Measurements from ENCODE around the gene KANK3. TPM values are rescaled to one million over a fixed set of nuclear protein-coding genes. Genes with fewer than 3 reads are reported as not detected.
A peak's percentile ranks its signal among the peaks of the same experiment; 100 is the strongest.

Gene KANK3
- total RNA-seq, 1 donor from 2014 or later, result 1.6 TPM

DNA sequence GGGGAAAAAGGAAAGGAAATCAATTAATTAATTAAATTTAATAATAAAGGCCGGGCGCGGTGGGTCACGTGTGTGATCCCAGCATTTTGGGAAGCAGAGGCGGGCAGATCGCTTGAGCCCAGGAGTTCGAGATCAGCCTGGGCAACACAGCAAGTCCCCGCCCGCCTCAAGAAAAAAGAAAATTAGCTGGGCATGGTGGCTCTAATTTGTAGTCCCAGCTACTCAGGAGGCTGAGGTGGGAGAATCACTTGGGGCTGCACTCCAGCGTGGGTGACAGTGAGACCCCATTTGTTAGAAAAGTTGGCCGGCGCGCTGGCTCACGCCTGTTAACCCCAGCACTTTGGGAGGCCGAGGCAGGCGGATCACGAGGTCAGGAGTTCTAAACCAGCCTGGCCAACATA lies 34.2 kb downstream of the KANK3 start:
- Mint-ChIP-seq H3K27me3 (peaks cover 3% of the 10 kb centered on the region), H3K27ac (peak overlapping the region; percentile 73), H3K4me1 (ENCODE audit: unreplicated experiment) (peaks cover 13% of the 10 kb centered on the region), H3K4me3 (peak overlapping the region; percentile 95), H3K36me3 (peaks cover 3% of the 10 kb centered on the region), H3K9me3 (no peaks in the 10 kb centered on the region)
- peak; percentile 47 for DNase-seq (ENCODE audit: extremely low spot score, unreplicated experiment)
- no peak for TF ChIP-seq CTCF (conservative IDR thresholded peaks at IDR 0.05)

GRCh38 chr19:8307965-8308866 lies 34.8 kb downstream of the KANK3 start, which contains the start of gene CD320:
Gene CD320, minus strand, starts transcription at chr19:8308358. Its CDS starts 68 bp downstream, at chr19:8308290.
- Mint-ChIP-seq H3K9me3 (no peaks in the 10 kb centered on the region), H3K36me3 (peaks cover 3% of the 10 kb centered on the region), H3K27me3 (peaks cover 3% of the 10 kb centered on the region), H3K4me1 (ENCODE audit: unreplicated experiment) (peaks cover 13% of the 10 kb centered on the region), H3K27ac (peak within 1 kb of the TSS; percentile 91), H3K4me3 (peak within 1 kb of the TSS; percentile 95)
- no peak for TF ChIP-seq CTCF (conservative IDR thresholded peaks at IDR 0.05)
- DNase-seq (ENCODE audit: extremely low spot score, unreplicated experiment), result peak; percentile 92

DNA sequence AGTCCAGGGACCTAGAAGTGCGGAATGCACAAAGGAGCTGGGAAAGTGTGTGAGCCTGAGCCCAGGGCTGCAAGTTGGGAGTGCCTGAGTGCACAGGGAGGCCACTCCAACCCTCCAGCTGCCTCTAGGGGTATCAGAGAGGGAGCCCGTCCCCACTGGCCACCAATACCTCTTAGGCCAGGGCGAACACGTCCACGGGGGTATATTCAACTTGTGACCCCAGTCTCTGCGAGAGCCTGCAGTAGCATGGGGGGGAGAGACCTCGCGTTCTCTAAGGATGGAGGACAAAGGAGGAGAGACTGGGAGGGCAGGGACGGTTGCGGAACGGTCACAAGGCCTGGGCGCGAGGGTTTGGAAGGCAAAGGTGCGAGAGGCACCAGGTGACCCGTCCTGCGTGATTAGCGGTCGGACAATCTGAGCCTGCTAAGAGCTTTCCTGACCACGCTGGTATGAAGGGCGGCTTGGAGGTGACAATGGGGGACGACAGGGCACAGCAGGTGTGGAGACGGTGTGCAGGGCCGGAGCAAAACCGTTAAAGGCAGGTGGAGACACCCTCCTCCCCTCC lies 35.6 kb downstream of the KANK3 start:
- DNase-seq (ENCODE audit: extremely low spot score, unreplicated experiment), result peak; percentile 69
- H3K4me3 Mint-ChIP-seq, result peak overlapping the region; percentile 95
- peak; percentile 25 for TF ChIP-seq CTCF (conservative IDR thresholded peaks at IDR 0.05)
- H3K27ac Mint-ChIP-seq, result peak overlapping the region; percentile 91
- no peaks in the 10 kb centered on the region for H3K9me3 Mint-ChIP-seq
- peaks cover 3% of the 10 kb centered on the region for H3K27me3 Mint-ChIP-seq
- H3K4me1 Mint-ChIP-seq (ENCODE audit: unreplicated experiment), result peaks cover 13% of the 10 kb centered on the region
- peaks cover 3% of the 10 kb centered on the region for H3K36me3 Mint-ChIP-seq

DNA sequence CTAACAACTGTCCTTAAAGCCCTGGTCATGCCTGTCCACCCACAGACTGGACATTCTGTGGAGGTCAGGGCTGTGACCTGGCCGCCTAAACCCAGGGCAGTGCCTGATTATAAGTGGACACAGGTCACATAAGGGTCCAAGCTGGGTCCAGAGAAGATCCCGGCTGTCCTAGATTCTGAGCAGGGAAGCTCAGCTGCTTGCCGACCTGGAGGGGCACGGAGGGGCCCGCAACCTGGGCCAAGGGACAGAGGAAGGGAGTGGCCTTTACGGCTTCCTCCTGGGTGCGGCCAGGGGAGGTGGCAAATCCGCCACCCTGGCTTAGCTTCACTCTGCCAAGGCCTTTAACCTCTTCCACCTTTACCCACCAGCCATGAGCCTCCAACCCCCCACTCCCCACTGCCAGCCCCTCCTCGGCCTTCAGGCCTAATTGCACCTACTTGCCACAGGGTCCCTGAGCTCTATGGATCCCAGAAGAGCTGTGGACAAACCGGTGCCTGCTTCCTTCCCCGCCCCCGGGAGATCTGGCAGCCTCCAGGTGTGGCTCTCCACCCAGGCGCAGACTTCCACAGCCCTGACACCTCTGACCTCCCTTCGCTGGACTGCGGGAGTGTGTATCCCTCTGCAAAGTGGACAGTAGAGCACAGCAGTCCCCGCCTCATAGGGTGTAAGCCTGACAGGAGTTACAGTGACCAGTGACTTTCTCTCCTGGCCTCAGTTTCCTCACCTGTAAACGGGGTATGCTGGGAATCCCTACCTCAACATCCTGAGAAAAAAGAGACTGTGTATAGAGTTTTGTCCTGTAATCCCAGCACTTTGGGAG lies 36.6 kb downstream of the KANK3 start:
- H3K27me3 Mint-ChIP-seq, result peaks cover 3% of the 10 kb centered on the region
- TF ChIP-seq CTCF (conservative IDR thresholded peaks at IDR 0.05), result no peak

DNA sequence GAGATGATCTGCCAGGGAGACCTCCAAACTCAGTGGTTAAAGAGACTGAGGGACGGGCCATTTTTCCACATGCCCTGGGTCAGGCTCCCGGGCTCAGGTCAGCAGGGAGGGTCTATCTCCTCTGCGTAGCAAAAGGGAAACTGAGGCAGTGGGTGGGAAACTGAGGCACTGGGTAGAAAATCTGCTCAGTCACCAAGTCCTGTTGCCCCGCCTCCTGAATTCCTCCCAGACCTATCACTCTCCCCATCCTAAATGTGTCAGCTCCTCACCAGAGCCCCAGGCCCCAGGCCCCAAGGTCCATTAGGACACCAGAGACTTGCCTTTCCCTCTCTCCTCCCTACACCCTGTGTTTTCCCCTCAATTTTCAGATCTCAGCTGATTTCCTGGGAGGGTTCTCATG lies 37.3 kb downstream of the KANK3 start:
- H3K4me1 Mint-ChIP-seq (ENCODE audit: unreplicated experiment), result peaks cover 13% of the 10 kb centered on the region
- DNase-seq (ENCODE audit: extremely low spot score, unreplicated experiment), result peak; percentile 44
- H3K27ac Mint-ChIP-seq, result no peak overlapping the region

More for the DNA sequence above, 36.6 kb downstream of the KANK3 start:
- no peak overlapping the region for H3K27ac Mint-ChIP-seq
- H3K4me3 Mint-ChIP-seq, result peak overlapping the region; percentile 95
- H3K4me1 Mint-ChIP-seq (ENCODE audit: unreplicated experiment), result peaks cover 13% of the 10 kb centered on the region
- DNase-seq (ENCODE audit: extremely low spot score, unreplicated experiment), result peak; percentile 66
- H3K9me3 Mint-ChIP-seq, result no peaks in the 10 kb centered on the region
- peaks cover 3% of the 10 kb centered on the region for H3K36me3 Mint-ChIP-seq

More for the DNA sequence above, 37.3 kb downstream of the KANK3 start:
- TF ChIP-seq CTCF (conservative IDR thresholded peaks at IDR 0.05), result no peak
- no peaks in the 10 kb centered on the region for H3K9me3 Mint-ChIP-seq
- peaks cover 3% of the 10 kb centered on the region for H3K27me3 Mint-ChIP-seq
- H3K36me3 Mint-ChIP-seq, result no peaks in the 10 kb centered on the region
- H3K4me3 Mint-ChIP-seq, result no peak overlapping the region

Data from type B pancreatic cell (in vitro differentiated cells).